HEK293 (cell line): ENCODE measurements around the gene TRNP1.

Experiments used
- CTCF ChIA-PET: fragments of 350-600 bp; formaldehyde crosslinking; extraction: SDS; loops from one replicate; lab custom pipeline; 2021; ENCODE audit warnings: antibody characterized with exemption; lab: Yijun Ruan, JAX
- POLR2A ChIA-PET: fragments of 300-600 bp; formaldehyde crosslinking; extraction: SDS; loops from one replicate; lab custom pipeline; 2020; ENCODE audit warnings: antibody characterized with exemption, inconsistent platforms; lab: Yijun Ruan, JAX
- H3K27ac ChIP-seq: fragments of 200-500 bp; sonication (Bioruptor generic); 2 replicates; pipeline ENCODE4 v1.5.1; 2014; ENCODE audit warnings: low read depth, low read length, control low read depth, inconsistent platforms; ENCODE audit errors: extremely low read depth
- H3K36me3 ChIP-seq, 2 experiments: fragments of 200-500 bp in 1 of 2; sonication (Bioruptor generic) in 1 of 2; 1 replicate in 1 of 2; 2 replicates in 1 of 2; pipeline ENCODE4 v1.5.1; 2014 to 2017; ENCODE audit warnings: inconsistent platforms in 2 of 2, low read length in 2 of 2; ENCODE audit not compliant: control insufficient read depth in 2 of 2, insufficient read depth in 1 of 2
- H3K4me1 ChIP-seq: fragments of 200-500 bp; sonication (Bioruptor generic); 2 replicates; pipeline ENCODE4 v1.5.1; 2014; ENCODE audit warnings: mild to moderate bottlenecking, low read length, inconsistent platforms; ENCODE audit not compliant: control insufficient read depth, insufficient read depth
- H3K4me3 ChIP-seq: 2 replicates; pipeline ENCODE4 v1.5.1; 2011; ENCODE audit warnings: low read depth, mild to moderate bottlenecking, control low read depth, low read length, moderate library complexity
- H3K9me3 ChIP-seq: fragments of 200-500 bp; sonication (Bioruptor generic); 2 replicates; pipeline ENCODE4 v1.5.1; 2014; ENCODE audit warnings: low read depth, low read length, inconsistent platforms; ENCODE audit not compliant: control insufficient read depth, insufficient read depth
- CTCF ChIP-seq: fragments of 450-650 bp; formaldehyde crosslinking; IDR thresholded peaks from 2 replicates; pipeline ENCODE4 v1.5.1; 2016; ENCODE audit warnings: missing biosample characterization, missing genetic modification characterization
- ELK4 ChIP-seq: IDR thresholded peaks from 2 replicates; pipeline ENCODE4 v1.6.1; 2011; ENCODE audit warnings: mild to moderate bottlenecking, low read depth, low read length, borderline replicate concordance
- GLIS2 ChIP-seq: fragments of 450-650 bp; formaldehyde crosslinking; IDR thresholded peaks from 2 replicates; pipeline ENCODE4 v1.5.1; 2016; ENCODE audit warnings: missing biosample characterization, missing genetic modification characterization
- HOXC10 ChIP-seq: sonication (generic); formaldehyde crosslinking; IDR thresholded peaks from 2 replicates; pipeline ENCODE4 v1.8.1; 2023; ENCODE audit warnings: mild to moderate bottlenecking, missing genetic modification reagents
- INSM2 ChIP-seq: fragments of 450-650 bp; formaldehyde crosslinking; IDR thresholded peaks from 2 replicates; pipeline ENCODE4 v1.5.1; 2016; ENCODE audit warnings: missing biosample characterization, missing genetic modification characterization
- MYNN ChIP-seq: fragments of 450-650 bp; formaldehyde crosslinking; IDR thresholded peaks from 2 replicates; pipeline ENCODE4 v1.5.1; 2016; ENCODE audit warnings: missing biosample characterization, missing genetic modification characterization, borderline replicate concordance
- MZF1 ChIP-seq: fragments of 450-650 bp; formaldehyde crosslinking; IDR thresholded peaks from 2 replicates; pipeline ENCODE4 v1.5.1; 2017; ENCODE audit warnings: missing biosample characterization, missing genetic modification characterization, borderline replicate concordance
- ZFP41 ChIP-seq: fragments of 450-650 bp; formaldehyde crosslinking; IDR thresholded peaks from 2 replicates; pipeline ENCODE4 v1.5.1; 2016; ENCODE audit warnings: missing biosample characterization, missing genetic modification characterization, borderline replicate concordance
- ZNF16 ChIP-seq: fragments of 450-650 bp; formaldehyde crosslinking; IDR thresholded peaks from 2 replicates; pipeline ENCODE4 v1.5.1; 2016; ENCODE audit warnings: low read depth, missing biosample characterization, missing genetic modification characterization
- ZNF175 ChIP-seq: fragments of 450-650 bp; formaldehyde crosslinking; IDR thresholded peaks from 2 replicates; pipeline ENCODE4 v1.5.1; 2016; ENCODE audit warnings: missing biosample characterization, missing genetic modification characterization
- ZNF184 ChIP-seq: fragments of 450-650 bp; IDR thresholded peaks from 2 replicates; pipeline ENCODE4 v1.5.1; 2018; ENCODE audit warnings: missing biosample characterization, mild to moderate bottlenecking, missing genetic modification characterization
- ZNF223 ChIP-seq: fragments of 450-650 bp; formaldehyde crosslinking; IDR thresholded peaks from 2 replicates; pipeline ENCODE4 v1.5.1; 2016; ENCODE audit warnings: missing biosample characterization, missing genetic modification characterization
- ZNF335 ChIP-seq: fragments of 450-650 bp; formaldehyde crosslinking; conservative IDR thresholded peaks from 2 replicates; pipeline ENCODE4 v1.5.1; 2016; ENCODE audit warnings: missing biosample characterization, missing genetic modification characterization
- ZNF391 ChIP-seq: fragments of 450-650 bp; formaldehyde crosslinking; IDR thresholded peaks from 2 replicates; pipeline ENCODE4 v1.5.1; 2016; ENCODE audit warnings: low read depth, missing biosample characterization, missing genetic modification characterization, borderline replicate concordance
- ZNF394 ChIP-seq: fragments of 450-650 bp; formaldehyde crosslinking; IDR thresholded peaks from 2 replicates; pipeline ENCODE4 v1.5.1; 2016; ENCODE audit warnings: missing biosample characterization, missing genetic modification characterization, mild to moderate bottlenecking, moderate library complexity, borderline replicate concordance
- ZNF404 ChIP-seq: fragments of 450-650 bp; formaldehyde crosslinking; IDR thresholded peaks from 2 replicates; pipeline ENCODE4 v1.5.1; 2017; ENCODE audit warnings: missing biosample characterization, missing genetic modification characterization
- ZNF449 ChIP-seq: fragments of 450-650 bp; formaldehyde crosslinking; IDR thresholded peaks from 2 replicates; pipeline ENCODE4 v1.5.1; 2017; ENCODE audit warnings: missing biosample characterization, mild to moderate bottlenecking, missing genetic modification characterization, moderate library complexity
- ZNF473 ChIP-seq: fragments of 450-650 bp; formaldehyde crosslinking; IDR thresholded peaks from 2 replicates; pipeline ENCODE4 v1.5.1; 2017; ENCODE audit warnings: missing biosample characterization, missing genetic modification characterization
- ZNF48 ChIP-seq: fragments of 450-650 bp; formaldehyde crosslinking; IDR thresholded peaks from 2 replicates; pipeline ENCODE4 v1.5.1; 2016; ENCODE audit warnings: missing biosample characterization, missing genetic modification characterization
- ZNF521 ChIP-seq: fragments of 450-650 bp; formaldehyde crosslinking; IDR thresholded peaks from 2 replicates; pipeline ENCODE4 v1.5.1; 2017; ENCODE audit warnings: missing biosample characterization, mild to moderate bottlenecking, missing genetic modification characterization
- ZNF585B ChIP-seq: fragments of 450-650 bp; formaldehyde crosslinking; IDR thresholded peaks from 2 replicates; pipeline ENCODE4 v1.5.1; 2016; ENCODE audit warnings: missing biosample characterization, missing genetic modification characterization
- ZNF658 ChIP-seq: fragments of 450-650 bp; formaldehyde crosslinking; IDR thresholded peaks from 2 replicates; pipeline ENCODE4; 2016; ENCODE audit warnings: missing biosample characterization, missing genetic modification characterization
- ZNF660 ChIP-seq: fragments of 450-650 bp; IDR thresholded peaks from 2 replicates; pipeline ENCODE4 v1.5.1; 2018; ENCODE audit warnings: missing biosample characterization, mild to moderate bottlenecking, missing genetic modification characterization
- ZNF843 ChIP-seq: fragments of 450-650 bp; formaldehyde crosslinking; IDR thresholded peaks from 2 replicates; pipeline ENCODE4 v1.5.1; 2016; ENCODE audit warnings: missing biosample characterization, missing genetic modification characterization
- TF ChIP-seq, protein P1 (sequence below): fragments of 450-650 bp; formaldehyde crosslinking; IDR thresholded peaks from 2 replicates; pipeline ENCODE4 v1.5.1; 2016; ENCODE audit warnings: missing biosample characterization, missing genetic modification characterization
- TF ChIP-seq, protein P2 (sequence below): fragments of 450-650 bp; formaldehyde crosslinking; IDR thresholded peaks from 2 replicates; pipeline ENCODE4 v1.5.1; 2016; ENCODE audit warnings: missing biosample characterization, missing genetic modification characterization

The TRNP1 gene

GRCh38 chr1:27027575-27028250 lies 34.2 kb downstream of the TRNP1 start (continued):
- TF ChIP-seq ZNF521 (tag by site-specific recombination) (no peak), ZNF585B (no peak), ZNF394 (tag by site-specific recombination) (no peak), ZNF16 (no peak), ZNF175 (tag by site-specific recombination) (no peak), ZNF449 (tag by site-specific recombination) (no peak), ZNF335 (0 out of 2 replicates have a peak, but pooled peaks have one; percentile 37), ZNF404 (tag by site-specific recombination) (no peak), HOXC10 (CRISPR knock-in tag) (no peak), ZNF658 (tag by site-specific recombination) (no peak), MYNN (no peak), MZF1 (tag by site-specific recombination) (0 out of 2 replicates have a peak, but pooled peaks have one; percentile 30), ELK4 (no peak)
- TF ChIP-seq, protein P1, sequence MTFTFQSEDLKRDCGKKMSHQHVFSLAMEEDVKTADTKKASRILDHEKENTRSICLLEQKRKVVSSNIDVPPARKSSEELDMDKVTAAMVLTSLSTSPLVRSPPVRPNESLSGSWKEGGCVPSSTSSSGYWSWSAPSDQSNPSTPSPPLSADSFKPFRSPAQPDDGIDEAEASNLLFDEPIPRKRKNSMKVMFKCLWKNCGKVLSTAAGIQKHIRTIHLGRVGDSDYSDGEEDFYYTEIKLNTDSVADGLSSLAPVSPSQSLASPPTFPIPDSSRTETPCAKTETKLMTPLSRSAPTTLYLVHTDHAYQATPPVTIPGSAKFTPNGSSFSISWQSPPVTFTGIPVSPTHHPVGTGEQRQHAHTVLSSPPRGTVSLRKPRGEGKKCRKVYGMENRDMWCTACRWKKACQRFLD (tag by site-specific recombination) = no peak
- TF ChIP-seq, protein P2, sequence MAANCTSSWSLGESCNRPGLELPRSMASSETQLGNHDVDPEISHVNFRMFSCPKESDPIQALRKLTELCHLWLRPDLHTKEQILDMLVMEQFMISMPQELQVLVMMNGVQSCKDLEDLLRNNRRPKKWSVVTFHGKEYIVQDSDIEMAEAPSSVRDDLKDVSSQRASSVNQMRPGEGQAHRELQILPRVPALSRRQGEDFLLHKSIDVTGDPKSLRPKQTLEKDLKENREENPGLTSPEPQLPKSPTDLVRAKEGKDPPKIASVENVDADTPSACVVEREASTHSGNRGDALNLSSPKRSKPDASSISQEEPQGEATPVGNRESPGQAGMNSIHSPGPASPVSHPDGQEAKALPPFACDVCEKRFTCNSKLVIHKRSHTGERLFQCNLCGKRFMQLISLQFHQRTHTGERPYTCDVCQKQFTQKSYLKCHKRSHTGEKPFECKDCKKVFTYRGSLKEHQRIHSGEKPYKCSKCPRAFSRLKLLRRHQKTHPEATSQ (tag by site-specific recombination) = no peak

DNA sequence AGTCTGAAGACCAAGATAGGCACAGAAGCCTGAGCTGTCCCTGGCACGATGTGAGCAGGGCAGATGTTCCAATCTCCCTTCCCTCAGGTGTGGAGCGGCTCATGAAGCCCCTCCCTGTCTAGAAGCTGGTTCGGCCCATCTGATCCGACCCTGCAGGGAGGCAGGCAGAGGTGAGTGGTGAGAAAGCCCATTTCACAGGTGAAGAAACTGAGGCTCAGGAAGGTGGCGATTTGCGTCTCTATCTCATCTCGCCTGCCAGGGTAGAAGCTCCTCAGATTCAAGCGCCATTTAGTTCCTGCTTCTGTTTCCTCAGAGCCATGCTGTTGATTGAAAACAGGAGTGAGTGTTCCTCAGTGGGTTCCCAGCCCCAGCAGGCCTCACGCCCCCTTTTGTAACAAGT lies 36.0 kb downstream of the TRNP1 start:
- H3K4me3 ChIP-seq = no peak overlapping the region
- no peak overlapping the region for H3K27ac ChIP-seq
- ChIA-PET CTCF (interaction anchor here (0.6 to 3.3 kb wide), 5 partner anchors 15 to 603 kb away, joined by 3 to 14 read pairs (median 4); no protein-coding TSS in a partner anchor), POLR2A (interaction anchor here (0.5 kb wide), 1 partner anchor 11 kb away, joined by 4 read pairs; no protein-coding TSS in a partner anchor)
- H3K9me3 ChIP-seq = no peaks in the 10 kb centered on the region
- H3K36me3 ChIP-seq = no peaks in the 10 kb centered on the region
- TF ChIP-seq ZFP41 (tag by site-specific recombination) (no peak), ZNF660 (no peak), ZNF223 (tag by site-specific recombination) (no peak), ZNF391 (tag by site-specific recombination) (no peak), INSM2 (tag by site-specific recombination) (no peak), GLIS2 (tag by site-specific recombination) (no peak), ZNF48 (tag by site-specific recombination) (no peak), ZNF843 (tag by site-specific recombination) (no peak), ZNF184 (no peak), CTCF (tag by site-specific recombination) (no peak), ZNF473 (tag by site-specific recombination) (no peak)
- H3K4me1 ChIP-seq = no peaks in the 10 kb centered on the region
